ENCODE results near the gene MYPN. TPM values are rescaled to one million over a fixed set of nuclear protein-coding genes. Genes with fewer than 3 reads are reported as not detected.

The MYPN gene
- total RNA-seq, 2 experiments from 2014 or later = 0.05 TPM; not detected in 1

DNA sequence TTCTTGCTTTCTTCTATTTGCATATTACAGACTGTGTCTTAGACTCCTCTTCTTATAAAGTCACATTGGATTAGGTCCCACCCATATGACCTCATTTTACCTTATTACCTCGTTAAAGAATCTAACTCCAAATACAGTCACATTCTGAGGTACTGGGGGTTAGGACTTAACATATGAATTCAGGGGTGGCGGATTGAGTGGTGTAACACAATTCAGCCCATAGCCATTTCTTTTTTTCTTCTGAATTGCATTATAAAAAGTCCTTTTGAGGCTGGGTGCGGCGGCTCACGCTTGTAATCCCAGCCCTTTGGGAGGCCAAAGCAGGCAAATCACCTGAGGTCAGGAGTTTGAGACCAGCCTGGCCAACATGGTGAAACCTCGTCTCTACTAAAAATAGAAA, 27.4 kb upstream of the MYPN start:
- Mint-ChIP-seq H3K27ac (no peak overlapping the region), H3K36me3 (no peaks in the 10 kb centered on the region), H3K9me3 (no peaks in the 10 kb centered on the region), H3K27me3 (no peaks in the 10 kb centered on the region), H3K4me1 (ENCODE audit: low read depth) (no peaks in the 10 kb centered on the region), H3K4me3 (no peak overlapping the region)
- ChIA-PET CTCF (no interaction called here), POLR2A (no interaction called here)
- DNase-seq = no peak
- intact Hi-C loops (cut with micrococcal nuclease) = no loop called here

DNA sequence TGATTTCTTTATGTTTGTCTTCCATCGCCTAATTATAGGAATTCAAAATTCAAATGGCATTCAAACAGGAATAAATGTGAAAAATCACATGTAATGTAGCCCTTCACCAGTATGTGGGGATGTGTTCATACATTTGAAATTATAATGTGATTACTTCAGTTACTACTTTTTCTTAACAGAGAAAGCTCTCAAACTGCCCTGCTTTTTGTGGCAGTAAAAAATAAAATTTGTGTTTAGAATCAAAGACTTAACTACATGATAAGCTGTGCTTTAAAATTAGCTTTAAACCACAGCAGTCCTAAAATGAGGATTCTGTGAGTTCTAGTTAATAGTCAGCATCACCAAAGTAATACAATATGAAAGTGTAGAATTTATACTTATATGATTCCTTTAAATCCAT, 26.4 kb upstream of the MYPN start:
- H3K4me3 Mint-ChIP-seq = no peak overlapping the region
- no peaks in the 10 kb centered on the region for H3K9me3 Mint-ChIP-seq
- no peaks in the 10 kb centered on the region for H3K4me1 Mint-ChIP-seq (ENCODE audit: low read depth)
- H3K27me3 Mint-ChIP-seq = no peaks in the 10 kb centered on the region
- intact Hi-C loops (cut with micrococcal nuclease) = loop anchor here (1.0 kb wide), 1 partner anchor 73 kb away; no protein-coding TSS in a partner anchor
- DNase-seq = no peak
- POLR2A ChIA-PET = no interaction called here
- no peaks in the 10 kb centered on the region for H3K36me3 Mint-ChIP-seq
- CTCF ChIA-PET = interaction anchor here (0.6 to 2.7 kb wide), 2 partner anchors 74 to 396 kb away, joined by 3 to 24 read pairs; no protein-coding TSS in a partner anchor
- no peak overlapping the region for H3K27ac Mint-ChIP-seq

GRCh38 chr10:68083953-68084352, 25.3 kb upstream of the MYPN start:
- no peak overlapping the region for H3K4me3 Mint-ChIP-seq
- peaks cover 7% of the 10 kb centered on the region for H3K4me1 Mint-ChIP-seq (ENCODE audit: low read depth)
- no peak for DNase-seq
- no peaks in the 10 kb centered on the region for H3K27me3 Mint-ChIP-seq
- ChIA-PET CTCF (interaction anchor here (1.0 to 2.7 kb wide), 2 partner anchors 73 to 129 kb away, joined by 3 to 24 read pairs; no protein-coding TSS in a partner anchor), POLR2A (interaction anchor here (0.5 kb wide), 1 partner anchor 29 kb away, joined by 4 read pairs; no protein-coding TSS in a partner anchor)
- no peak overlapping the region for H3K27ac Mint-ChIP-seq
- no peaks in the 10 kb centered on the region for H3K9me3 Mint-ChIP-seq
- H3K36me3 Mint-ChIP-seq = no peaks in the 10 kb centered on the region
- intact Hi-C loops (cut with micrococcal nuclease) = loop anchor here (1.0 kb wide), 1 partner anchor 72 kb away; no protein-coding TSS in a partner anchor

DNA sequence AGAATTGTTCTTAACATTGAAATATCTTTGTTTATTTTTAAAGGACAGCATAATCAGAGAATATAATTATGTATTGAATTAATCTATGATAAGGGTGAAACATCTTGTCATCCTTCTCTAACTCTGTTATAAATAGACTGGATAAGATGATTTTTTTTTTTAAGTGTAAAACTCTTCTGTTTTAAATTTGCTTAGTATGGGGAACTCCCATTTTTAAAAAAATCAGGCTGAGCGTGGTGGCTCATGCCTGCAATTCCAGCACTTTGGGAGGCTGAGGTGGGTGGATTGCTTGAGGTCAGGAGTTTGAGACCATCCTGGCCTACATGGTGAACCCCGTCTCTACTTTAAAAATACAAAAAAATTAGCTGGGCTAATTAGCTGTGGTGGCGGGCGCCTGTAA, 24.8 kb upstream of the MYPN start:
- peaks cover 9% of the 10 kb centered on the region for H3K4me1 Mint-ChIP-seq (ENCODE audit: low read depth)
- H3K4me3 Mint-ChIP-seq = no peak overlapping the region
- DNase-seq = no peak
- H3K36me3 Mint-ChIP-seq = no peaks in the 10 kb centered on the region
- CTCF ChIA-PET = interaction anchor here (2.7 kb wide), 1 partner anchor 73 kb away, joined by 24 read pairs; no protein-coding TSS in a partner anchor
- H3K9me3 Mint-ChIP-seq = no peaks in the 10 kb centered on the region
- H3K27me3 Mint-ChIP-seq = no peaks in the 10 kb centered on the region
- POLR2A ChIA-PET = no interaction called here
- no peak overlapping the region for H3K27ac Mint-ChIP-seq
- intact Hi-C loops (cut with micrococcal nuclease) = no loop called here

GRCh38 chr10:68086011-68086410, 23.3 kb upstream of the MYPN start:
- H3K27ac Mint-ChIP-seq = no peak overlapping the region
- H3K4me1 Mint-ChIP-seq (ENCODE audit: low read depth) = peaks cover 10% of the 10 kb centered on the region
- DNase-seq = no peak
- no peaks in the 10 kb centered on the region for H3K9me3 Mint-ChIP-seq
- intact Hi-C loops (cut with micrococcal nuclease) = no loop called here
- no peak overlapping the region for H3K4me3 Mint-ChIP-seq
- ChIA-PET POLR2A (no interaction called here), CTCF (no interaction called here)
- no peaks in the 10 kb centered on the region for H3K36me3 Mint-ChIP-seq
- no peaks in the 10 kb centered on the region for H3K27me3 Mint-ChIP-seq

- intact Hi-C loops (cut with micrococcal nuclease) = no loop called here
- Mint-ChIP-seq H3K4me3 (no peak overlapping the region), H3K27me3 (no peaks in the 10 kb centered on the region), H3K36me3 (no peaks in the 10 kb centered on the region), H3K27ac (no peak overlapping the region), H3K4me1 (ENCODE audit: low read depth) (peaks cover 10% of the 10 kb centered on the region), H3K9me3 (no peaks in the 10 kb centered on the region)
- DNase-seq = no peak
- CTCF ChIA-PET = no interaction called here
- POLR2A ChIA-PET = no interaction called here
These were observed 22.2 kb upstream of the MYPN start for GRCh38 chr10:68086910-68087684.

DNA sequence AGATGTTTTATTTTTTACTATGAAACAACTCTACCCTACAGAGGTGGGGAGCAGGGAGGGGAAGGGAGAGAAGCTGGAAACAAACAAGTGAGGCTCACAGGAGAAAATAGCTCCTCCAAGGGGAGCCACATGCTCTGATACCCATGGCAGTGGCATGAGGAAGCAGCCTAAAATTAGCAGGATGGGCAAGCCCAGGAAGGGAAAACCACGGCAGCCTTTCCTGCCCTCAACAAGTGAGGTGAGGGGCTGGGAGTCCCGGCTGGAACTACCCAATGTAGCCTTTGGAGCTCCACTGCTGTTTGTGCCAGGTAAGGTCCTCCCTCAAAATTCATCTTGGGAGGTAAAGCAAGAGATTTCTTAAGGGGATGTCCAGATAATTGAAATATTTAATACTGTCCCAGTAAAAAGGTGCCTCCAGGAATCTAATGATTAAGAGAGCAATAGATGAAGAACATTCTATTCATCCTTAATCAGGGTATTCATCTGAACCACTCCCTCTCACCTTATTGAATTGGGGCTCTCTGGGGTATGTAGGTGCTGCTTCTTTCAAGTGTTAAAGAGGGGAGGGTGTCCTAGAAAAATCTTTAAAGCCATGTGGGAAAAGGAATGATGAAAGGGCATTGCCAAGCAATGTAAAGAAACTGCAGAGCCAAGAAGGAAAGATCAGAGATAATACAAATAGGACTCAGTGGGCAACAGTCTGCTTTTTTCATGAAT, 21.4 kb upstream of the MYPN start:
- H3K27ac Mint-ChIP-seq = no peak overlapping the region
- no peak overlapping the region for H3K4me3 Mint-ChIP-seq
- DNase-seq = no peak
- H3K4me1 Mint-ChIP-seq (ENCODE audit: low read depth) = peaks cover 10% of the 10 kb centered on the region
- CTCF ChIA-PET = interaction anchor here (0.7 kb wide), 1 partner anchor 391 kb away, joined by 3 read pairs; no protein-coding TSS in a partner anchor
- intact Hi-C loops (cut with micrococcal nuclease) = no loop called here
- no peaks in the 10 kb centered on the region for H3K36me3 Mint-ChIP-seq
- H3K27me3 Mint-ChIP-seq = no peaks in the 10 kb centered on the region
- POLR2A ChIA-PET = interaction anchor here (0.6 kb wide), 1 partner anchor 239 kb away, joined by 4 read pairs; no protein-coding TSS in a partner anchor
- H3K9me3 Mint-ChIP-seq = no peaks in the 10 kb centered on the region

DNA sequence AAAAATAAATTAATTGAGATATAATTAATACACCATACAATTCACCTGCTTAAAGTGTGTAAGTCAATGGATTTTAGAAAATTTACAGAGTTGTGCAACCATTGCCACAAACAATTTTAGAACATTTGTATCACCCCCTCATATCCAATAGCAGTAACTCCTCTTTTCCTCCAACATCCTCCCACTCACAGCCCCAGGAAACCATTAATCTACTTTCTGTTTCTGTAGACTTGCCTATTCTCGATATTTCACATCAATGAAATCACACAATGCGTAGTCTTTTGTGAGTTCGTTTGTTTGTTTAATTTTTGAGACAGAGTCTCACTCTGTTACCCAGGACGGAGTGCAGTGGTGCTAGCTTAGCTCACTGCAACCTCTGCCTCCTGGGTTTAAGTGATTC, 20.5 kb upstream of the MYPN start:
- ChIA-PET CTCF (interaction anchor here (0.7 kb wide), 1 partner anchor 392 kb away, joined by 3 read pairs; no protein-coding TSS in a partner anchor), POLR2A (no interaction called here)
- Mint-ChIP-seq H3K27ac (no peak overlapping the region), H3K9me3 (no peaks in the 10 kb centered on the region), H3K4me3 (no peak overlapping the region), H3K36me3 (no peaks in the 10 kb centered on the region), H3K4me1 (ENCODE audit: low read depth) (peaks cover 10% of the 10 kb centered on the region), H3K27me3 (no peaks in the 10 kb centered on the region)
- peak; percentile 24 for DNase-seq
- intact Hi-C loops (cut with micrococcal nuclease) = no loop called here

DNA sequence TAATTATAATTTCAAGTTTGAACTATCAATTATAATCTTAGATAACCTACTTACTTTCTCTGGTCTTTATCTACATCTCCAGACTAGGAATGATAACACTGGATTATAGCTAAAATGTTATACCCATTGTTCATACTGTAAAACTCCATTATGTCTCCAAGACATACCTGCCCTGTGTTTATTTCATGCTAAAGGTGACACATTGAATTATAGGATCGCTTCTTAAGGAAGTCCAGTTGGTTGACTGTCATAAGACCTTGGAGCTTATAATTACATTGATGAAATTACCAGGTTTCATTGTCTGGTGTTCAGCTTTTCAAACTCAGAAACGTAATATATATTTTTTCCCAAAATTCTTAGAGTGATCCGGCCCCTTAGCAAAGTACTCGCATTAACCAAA, 18.7 kb upstream of the MYPN start:
- intact Hi-C loops (cut with micrococcal nuclease) = no loop called here
- no peak overlapping the region for H3K4me3 Mint-ChIP-seq
- H3K27me3 Mint-ChIP-seq = no peaks in the 10 kb centered on the region
- H3K36me3 Mint-ChIP-seq = no peaks in the 10 kb centered on the region
- ChIA-PET POLR2A (no interaction called here), CTCF (interaction anchor here (1.4 kb wide), 1 partner anchor 66 kb away, joined by 6 read pairs; no protein-coding TSS in a partner anchor)
- H3K27ac Mint-ChIP-seq = no peak overlapping the region
- no peaks in the 10 kb centered on the region for H3K9me3 Mint-ChIP-seq
- H3K4me1 Mint-ChIP-seq (ENCODE audit: low read depth) = peaks cover 10% of the 10 kb centered on the region
- DNase-seq = no peak

DNA sequence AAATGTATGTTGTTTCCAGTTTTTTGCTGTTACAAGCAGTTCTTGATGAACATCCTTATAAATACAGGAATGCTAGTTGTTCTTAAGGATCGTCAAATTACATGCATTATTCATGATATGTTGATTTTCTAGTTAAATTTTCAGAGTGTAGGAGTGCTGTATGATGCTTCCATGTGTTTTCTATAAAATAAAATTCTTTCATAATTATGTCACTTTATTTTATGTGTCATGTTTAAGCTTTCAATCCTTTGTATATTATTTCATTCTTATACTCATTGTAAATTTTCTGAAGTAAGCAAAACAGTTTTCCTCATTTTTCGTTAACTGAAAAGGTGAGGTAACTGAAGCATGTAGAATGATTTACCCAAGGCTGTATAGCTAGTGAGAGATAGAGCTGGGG, 16.8 kb upstream of the MYPN start:
- no peaks in the 10 kb centered on the region for H3K36me3 Mint-ChIP-seq
- no peak overlapping the region for H3K4me3 Mint-ChIP-seq
- H3K9me3 Mint-ChIP-seq = no peaks in the 10 kb centered on the region
- intact Hi-C loops (cut with micrococcal nuclease) = no loop called here
- CTCF ChIA-PET = no interaction called here
- H3K27me3 Mint-ChIP-seq = no peaks in the 10 kb centered on the region
- H3K4me1 Mint-ChIP-seq (ENCODE audit: low read depth) = peaks cover 10% of the 10 kb centered on the region
- H3K27ac Mint-ChIP-seq = no peak overlapping the region
- no peak for DNase-seq
- POLR2A ChIA-PET = no interaction called here

- ChIA-PET CTCF (no interaction called here), POLR2A (interaction anchor here (0.7 kb wide), 1 partner anchor 371 kb away, joined by 3 read pairs; no protein-coding TSS in a partner anchor)
- Mint-ChIP-seq H3K27ac (no peak overlapping the region), H3K4me3 (no peak overlapping the region), H3K9me3 (no peaks in the 10 kb centered on the region), H3K4me1 (ENCODE audit: low read depth) (no peaks in the 10 kb centered on the region), H3K36me3 (no peaks in the 10 kb centered on the region), H3K27me3 (peaks cover 1% of the 10 kb centered on the region)
- DNase-seq = no peak
- intact Hi-C loops (cut with micrococcal nuclease) = no loop called here
These were observed 14.1 kb upstream of the MYPN start for GRCh38 chr10:68095153-68095552.

DNA sequence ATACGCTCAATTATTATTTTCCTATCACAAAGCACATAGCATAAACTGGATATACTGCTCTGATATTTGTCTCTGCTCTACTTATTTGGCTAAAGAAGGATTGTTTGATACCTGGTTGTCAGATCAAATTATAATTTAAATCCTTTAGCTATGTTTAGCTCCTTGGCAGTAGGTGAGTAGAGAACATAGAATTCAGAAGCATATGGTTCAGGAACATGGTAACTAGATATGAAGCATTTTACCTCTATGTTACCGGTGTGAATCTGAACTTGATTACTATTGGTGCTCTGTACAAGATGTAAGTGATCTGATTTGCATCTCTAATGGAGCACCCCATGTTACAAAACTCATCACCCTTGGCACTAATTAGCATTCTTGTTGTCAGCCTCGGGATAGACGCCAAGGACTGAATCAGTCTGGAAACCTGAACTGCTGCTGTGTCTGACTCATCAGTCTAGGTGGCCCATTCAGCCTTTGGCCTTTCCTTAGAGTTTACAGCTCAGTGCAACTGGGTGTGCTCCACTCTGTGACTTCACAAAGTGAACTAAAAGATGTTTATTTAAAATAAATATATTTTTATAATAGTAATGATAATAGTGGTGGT, 12.3 kb upstream of the MYPN start:
- DNase-seq = no peak
- no peaks in the 10 kb centered on the region for H3K4me1 Mint-ChIP-seq (ENCODE audit: low read depth)
- peaks cover 1% of the 10 kb centered on the region for H3K27me3 Mint-ChIP-seq
- H3K36me3 Mint-ChIP-seq = no peaks in the 10 kb centered on the region
- intact Hi-C loops (cut with micrococcal nuclease) = no loop called here
- ChIA-PET POLR2A (no interaction called here), CTCF (no interaction called here)
- H3K9me3 Mint-ChIP-seq = no peaks in the 10 kb centered on the region
- H3K27ac Mint-ChIP-seq = no peak overlapping the region
- no peak overlapping the region for H3K4me3 Mint-ChIP-seq
